GM19099 (cell line): ENCODE data around the gene WDSUB1.

Experiments used
- POLR2A ChIP-seq: IDR thresholded peaks from 3 replicates; pipeline ENCODE4 v1.6.1; 2011; ENCODE audit warnings: low read depth; ENCODE audit not compliant: insufficient read length; ENCODE audit errors: extremely low read depth

WDSUB1 gene

DNA sequence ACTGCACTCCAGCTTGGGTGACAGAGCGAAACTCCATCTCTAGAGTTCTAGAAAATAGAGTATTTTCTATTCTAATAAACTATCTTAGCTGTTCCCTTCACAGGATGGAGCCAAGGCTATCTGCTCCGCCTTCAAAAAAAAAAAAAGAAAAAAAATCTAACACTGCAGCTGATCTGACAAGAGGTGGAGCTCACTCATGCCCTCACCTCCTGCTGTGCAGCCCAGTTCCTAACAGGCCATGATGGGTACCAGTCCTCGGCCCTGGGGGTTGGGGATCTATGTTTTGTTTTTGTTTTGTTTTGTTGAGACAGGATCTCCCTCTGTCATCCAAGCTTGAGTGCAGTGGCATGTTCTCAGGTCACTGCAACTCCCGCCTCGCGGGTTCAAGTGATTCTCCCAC lies 3.0 kb downstream of the WDSUB1 start:
- TF ChIP-seq POLR2A: no peak

DNA sequence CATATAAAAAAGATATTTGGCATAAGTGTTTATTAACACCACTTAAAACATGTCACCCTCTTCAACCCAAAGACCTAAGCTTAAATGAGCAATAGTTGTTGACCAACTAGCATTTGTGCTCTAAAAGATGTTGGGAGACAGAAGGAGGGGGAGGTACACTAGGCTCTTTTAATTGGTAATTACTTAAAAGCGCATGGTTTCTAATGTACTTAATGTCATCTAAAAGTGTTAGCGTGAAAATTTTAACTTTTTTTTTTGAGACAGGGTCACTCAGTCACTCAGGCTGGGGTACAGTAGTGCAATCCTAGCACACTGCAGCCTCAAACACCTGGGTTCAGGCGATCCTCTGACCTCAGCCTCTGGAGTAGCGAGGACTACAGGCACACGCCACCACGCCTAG lies 5.5 kb downstream of the WDSUB1 start:
- TF ChIP-seq POLR2A: no peak

- TF ChIP-seq POLR2A: no peak
These were observed 6.8 kb downstream of the WDSUB1 start for GRCh38 chr2:159279700-159280099.

- TF ChIP-seq POLR2A: no peak
These were observed 11.4 kb downstream of the WDSUB1 start for GRCh38 chr2:159275111-159275510.

GRCh38 chr2:159272156-159272555 lies 14.3 kb downstream of the WDSUB1 start:
- no peak for TF ChIP-seq POLR2A

- TF ChIP-seq POLR2A: no peak
These were observed 15.6 kb downstream of the WDSUB1 start for GRCh38 chr2:159270744-159271379.

GRCh38 chr2:159267921-159268320 lies 18.6 kb downstream of the WDSUB1 start:
- TF ChIP-seq POLR2A: no peak

DNA sequence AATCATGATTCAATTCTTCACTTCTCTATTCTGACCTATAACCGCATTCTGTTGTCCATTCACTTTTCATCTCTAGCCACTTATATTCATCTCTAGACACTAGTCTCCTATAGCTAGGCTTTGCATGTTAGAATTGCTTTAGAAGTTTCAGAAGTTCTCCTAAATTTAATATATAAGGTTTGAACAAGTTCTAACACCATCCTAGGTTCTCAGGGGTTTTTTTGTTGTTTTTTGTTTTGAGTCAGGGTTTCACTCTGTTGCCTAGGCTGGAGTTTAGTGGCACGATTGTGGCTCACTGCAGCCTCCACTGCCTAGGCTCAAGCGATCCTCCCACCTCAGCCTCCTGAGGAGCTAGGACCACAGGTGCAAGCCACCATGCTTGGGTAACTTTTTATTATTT lies 19.9 kb downstream of the WDSUB1 start:
- TF ChIP-seq POLR2A: no peak

GRCh38 chr2:159265171-159265576 lies 21.3 kb downstream of the WDSUB1 start:
- no peak for TF ChIP-seq POLR2A

DNA sequence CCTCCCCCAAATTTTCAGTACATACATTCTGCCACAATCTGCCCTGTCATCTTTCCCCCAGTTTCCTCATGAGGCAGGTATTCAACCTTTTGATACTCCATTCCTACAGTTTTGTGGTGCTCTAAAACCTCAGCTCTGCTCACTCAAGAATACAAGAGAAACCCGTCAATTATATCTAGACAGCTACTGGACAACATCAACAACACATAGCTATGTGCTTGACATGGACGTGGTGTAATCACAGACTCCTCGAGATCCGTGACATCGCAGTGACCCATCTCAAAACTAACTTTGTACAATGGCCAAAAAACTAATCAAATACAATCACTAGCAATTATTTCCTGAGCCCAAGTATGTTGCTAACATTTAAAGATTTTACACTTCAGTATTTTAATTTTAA lies 23.6 kb downstream of the WDSUB1 start:
- TF ChIP-seq POLR2A: no peak

DNA sequence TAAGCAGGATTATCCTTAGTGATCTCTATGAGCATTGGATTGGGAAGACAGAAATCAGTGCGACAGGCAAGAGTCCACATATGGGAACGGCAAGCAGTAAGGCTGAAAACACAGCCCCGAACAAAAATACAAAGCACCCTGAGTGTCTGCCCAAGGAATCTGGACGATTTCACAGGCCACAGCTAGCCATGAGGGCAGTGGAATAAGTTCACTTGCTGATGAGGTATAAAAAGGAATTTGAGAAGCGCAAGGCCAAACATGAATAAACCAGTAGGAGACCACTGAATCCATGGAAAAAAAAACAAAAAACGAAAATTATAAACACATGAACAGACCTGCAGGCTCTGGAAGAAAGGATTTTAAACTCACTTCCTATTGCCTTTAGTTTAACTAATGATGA lies 24.3 kb downstream of the WDSUB1 start:
- TF ChIP-seq POLR2A: no peak

GRCh38 chr2:159256159-159256558 lies 30.3 kb downstream of the WDSUB1 start:
- no peak for TF ChIP-seq POLR2A

DNA sequence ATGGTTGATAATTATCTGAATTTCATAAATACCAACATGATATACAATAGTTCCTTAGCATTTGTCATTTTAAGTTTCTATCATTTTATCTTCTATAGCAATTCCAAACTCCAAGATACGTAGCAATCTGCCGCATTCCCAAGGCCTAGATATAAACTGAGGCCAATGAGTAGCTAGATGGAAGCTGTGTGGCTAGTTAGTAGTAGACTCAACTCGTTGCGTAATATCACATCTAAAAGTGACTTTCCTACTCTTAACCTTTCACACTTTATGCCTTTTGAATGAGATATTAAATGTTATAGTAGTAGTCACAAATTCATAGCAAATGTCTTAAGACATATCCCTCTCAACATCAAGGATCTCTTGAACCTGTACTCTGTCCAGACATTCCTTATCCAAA lies 33.6 kb downstream of the WDSUB1 start:
- TF ChIP-seq POLR2A: no peak

DNA sequence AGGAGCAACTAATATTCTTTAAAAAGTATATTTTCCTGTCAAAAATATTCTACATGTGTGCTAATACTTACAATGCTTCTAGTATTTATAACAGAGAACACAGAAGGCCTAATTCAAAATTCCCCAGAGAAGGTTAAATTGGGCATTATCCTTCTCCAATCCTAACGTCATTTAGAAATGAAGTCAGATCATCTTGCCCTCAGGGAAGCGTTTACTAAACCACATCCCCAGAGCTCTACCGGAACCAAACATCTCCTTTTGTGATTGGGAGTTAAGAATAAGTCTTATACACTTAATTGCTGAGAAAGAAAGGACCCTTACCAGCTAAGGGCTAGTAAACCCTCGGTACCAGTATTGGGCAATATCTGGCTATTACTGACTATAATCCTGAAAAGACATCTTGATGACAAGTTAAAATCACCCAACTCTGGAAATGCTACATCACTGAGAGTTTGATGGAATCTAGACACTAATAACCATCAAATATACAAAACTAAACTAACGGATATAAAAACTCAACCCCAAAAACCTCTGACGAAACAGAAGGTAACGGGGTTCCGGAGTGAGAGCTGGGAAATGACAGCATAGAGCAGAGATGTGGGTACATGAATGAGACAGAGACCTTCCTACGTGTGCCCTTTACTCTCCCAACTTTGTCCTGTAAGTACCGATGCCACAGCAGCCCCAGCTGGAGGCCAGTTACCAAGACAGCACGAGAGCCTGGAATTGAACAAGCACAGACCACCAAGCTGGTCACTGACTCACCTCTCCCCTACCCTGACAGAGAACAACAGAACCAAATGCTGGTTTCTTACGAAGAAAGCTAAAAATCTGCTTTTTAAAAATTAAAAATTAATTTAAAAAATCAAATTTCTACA lies 35.0 kb downstream of the WDSUB1 start:
- TF ChIP-seq POLR2A: no peak

GRCh38 chr2:159249990-159250715 lies 36.4 kb downstream of the WDSUB1 start:
- TF ChIP-seq POLR2A: no peak
